Mesendoderm (in vitro differentiated cells): ENCODE data around the gene FOLR1.

Experiments
- DNase-seq: peaks from one replicate; pipeline ENCODE4 v3.0.0; 2013
- H2AK5ac ChIP-seq: 2 replicates; pipeline ENCODE4 v1.6.1; 2013; ENCODE audit warnings: low read length, inconsistent platforms
- H2BK120ac ChIP-seq: 2 replicates; pipeline ENCODE4 v1.6.1; 2013; ENCODE audit warnings: low read depth, mild to moderate bottlenecking, low read length, moderate library complexity, mixed read lengths
- H2BK15ac ChIP-seq: replicated peaks from 2 replicates; pipeline ENCODE4 v1.6.1; 2013; ENCODE audit warnings: low read depth, mild to moderate bottlenecking, moderate library complexity
- H2BK5ac ChIP-seq: 2 replicates; pipeline ENCODE4 v1.6.1; 2013; ENCODE audit warnings: low read length, inconsistent platforms
- H3K18ac ChIP-seq: 2 replicates; pipeline ENCODE4 v1.6.1; 2013; ENCODE audit warnings: mild to moderate bottlenecking, low read length, mixed read lengths
- H3K23ac ChIP-seq: one replicate; pipeline ENCODE4 v1.6.1; 2013; ENCODE audit warnings: low read length
- H3K27ac ChIP-seq: 2 replicates; pipeline ENCODE4 v1.5.1; 2013; ENCODE audit warnings: low read depth, mild to moderate bottlenecking, inconsistent platforms, low read length, moderate library complexity
- H3K27me3 ChIP-seq: 2 replicates; pipeline ENCODE4 v1.6.1; 2013; ENCODE audit warnings: low read length, control low read depth, mild to moderate bottlenecking, inconsistent platforms; ENCODE audit not compliant: insufficient read depth, poor library complexity
- H3K36me3 ChIP-seq: 2 replicates; pipeline ENCODE4 v1.6.1; 2013; ENCODE audit warnings: low read length, inconsistent platforms; ENCODE audit not compliant: control insufficient read depth, insufficient read depth
- H3K4ac ChIP-seq: one replicate; pipeline ENCODE4 v1.6.1; 2013; ENCODE audit warnings: low read depth, mild to moderate bottlenecking, low read length, moderate library complexity
- H3K4me1 ChIP-seq: 2 replicates; pipeline ENCODE4 v1.6.1; 2013; ENCODE audit warnings: low read depth, low read length, inconsistent platforms; ENCODE audit not compliant: control insufficient read depth
- H3K4me2 ChIP-seq: 2 replicates; pipeline ENCODE4 v1.6.1; 2013; ENCODE audit warnings: low read length
- H3K4me3 ChIP-seq: 2 replicates; pipeline ENCODE4 v1.5.1; 2013; ENCODE audit warnings: mild to moderate bottlenecking, low read length
- H3K56ac ChIP-seq: one replicate; pipeline ENCODE4 v1.6.1; 2013; ENCODE audit warnings: low read length
- H3K79me1 ChIP-seq: 2 replicates; pipeline ENCODE4 v1.6.1; 2013; ENCODE audit warnings: low read length, inconsistent platforms
- H3K79me2 ChIP-seq: 2 replicates; pipeline ENCODE4 v1.6.1; 2013; ENCODE audit warnings: mild to moderate bottlenecking, low read length; ENCODE audit not compliant: control insufficient read depth, insufficient read depth
- H3K9ac ChIP-seq: 2 replicates; pipeline ENCODE4 v1.6.1; 2013; ENCODE audit warnings: low read length, inconsistent platforms
- H4K5ac ChIP-seq: one replicate; pipeline ENCODE4 v1.6.1; 2013; ENCODE audit warnings: low read length
- H4K8ac ChIP-seq: one replicate; pipeline ENCODE4 v1.6.1; 2013; ENCODE audit warnings: low read depth, mild to moderate bottlenecking, control low read depth, low read length, moderate library complexity
- WGBS: extraction: QIAGEN DNeasy Blood & Tissue Kit; methylation state at CpG from one replicate; pipeline ENCODE4 v1.1.7; 2013; ENCODE audit warnings: low lambda C conversion rate, missing lambda C conversion rate; ENCODE audit not compliant: insufficient coverage; ENCODE audit errors: extremely low coverage; 5-methylcytosine and 5-hydroxymethylcytosine counted together

Gene FOLR1

GRCh38 chr11:72230764-72231365, 38.9 kb downstream of the FOLR1 start:
- no CpG with 5 or more reads among the region's 18 CpGs for WGBS
- no peak overlapping the region for H2BK5ac ChIP-seq
- no peak overlapping the region for H3K27ac ChIP-seq
- no peak overlapping the region for H3K4ac ChIP-seq
- H3K4me2 ChIP-seq: no peak overlapping the region
- H2BK15ac ChIP-seq: no peak overlapping the region
- H3K56ac ChIP-seq: no peak overlapping the region
- H2BK120ac ChIP-seq: no peak overlapping the region
- no peak overlapping the region for H3K9ac ChIP-seq
- no peak overlapping the region for H4K8ac ChIP-seq
- H3K27me3 ChIP-seq: no peaks in the 10 kb centered on the region
- H2AK5ac ChIP-seq: no peak overlapping the region
- H3K18ac ChIP-seq: no peak overlapping the region
- H3K23ac ChIP-seq: no peak overlapping the region
- peaks cover 4% of the 10 kb centered on the region for H3K79me2 ChIP-seq
- no peaks in the 10 kb centered on the region for H3K4me1 ChIP-seq
- peaks cover 9% of the 10 kb centered on the region for H3K79me1 ChIP-seq
- H4K5ac ChIP-seq: no peak overlapping the region
- H3K36me3 ChIP-seq: peaks cover 36% of the 10 kb centered on the region
- no peak overlapping the region for H3K4me3 ChIP-seq
- no peak for DNase-seq

GRCh38 chr11:72231396-72232259, 39.7 kb downstream of the FOLR1 start:
- H3K9ac ChIP-seq: no peak overlapping the region
- no CpG with 5 or more reads among the region's 9 CpGs for WGBS
- H3K79me1 ChIP-seq: peaks cover 5% of the 10 kb centered on the region
- H2BK5ac ChIP-seq: no peak overlapping the region
- DNase-seq: no peak
- H3K27ac ChIP-seq: no peak overlapping the region
- no peak overlapping the region for H2AK5ac ChIP-seq
- no peaks in the 10 kb centered on the region for H3K4me1 ChIP-seq
- H4K8ac ChIP-seq: no peak overlapping the region
- no peak overlapping the region for H3K4ac ChIP-seq
- H3K27me3 ChIP-seq: no peaks in the 10 kb centered on the region
- no peak overlapping the region for H3K4me2 ChIP-seq
- no peak overlapping the region for H3K56ac ChIP-seq
- H3K18ac ChIP-seq: no peak overlapping the region
- no peak overlapping the region for H3K4me3 ChIP-seq
- no peak overlapping the region for H2BK15ac ChIP-seq
- H3K23ac ChIP-seq: no peak overlapping the region
- H3K36me3 ChIP-seq: peaks cover 36% of the 10 kb centered on the region
- H4K5ac ChIP-seq: no peak overlapping the region
- no peak overlapping the region for H2BK120ac ChIP-seq
- peaks cover under 1% of the 10 kb centered on the region for H3K79me2 ChIP-seq

DNA sequence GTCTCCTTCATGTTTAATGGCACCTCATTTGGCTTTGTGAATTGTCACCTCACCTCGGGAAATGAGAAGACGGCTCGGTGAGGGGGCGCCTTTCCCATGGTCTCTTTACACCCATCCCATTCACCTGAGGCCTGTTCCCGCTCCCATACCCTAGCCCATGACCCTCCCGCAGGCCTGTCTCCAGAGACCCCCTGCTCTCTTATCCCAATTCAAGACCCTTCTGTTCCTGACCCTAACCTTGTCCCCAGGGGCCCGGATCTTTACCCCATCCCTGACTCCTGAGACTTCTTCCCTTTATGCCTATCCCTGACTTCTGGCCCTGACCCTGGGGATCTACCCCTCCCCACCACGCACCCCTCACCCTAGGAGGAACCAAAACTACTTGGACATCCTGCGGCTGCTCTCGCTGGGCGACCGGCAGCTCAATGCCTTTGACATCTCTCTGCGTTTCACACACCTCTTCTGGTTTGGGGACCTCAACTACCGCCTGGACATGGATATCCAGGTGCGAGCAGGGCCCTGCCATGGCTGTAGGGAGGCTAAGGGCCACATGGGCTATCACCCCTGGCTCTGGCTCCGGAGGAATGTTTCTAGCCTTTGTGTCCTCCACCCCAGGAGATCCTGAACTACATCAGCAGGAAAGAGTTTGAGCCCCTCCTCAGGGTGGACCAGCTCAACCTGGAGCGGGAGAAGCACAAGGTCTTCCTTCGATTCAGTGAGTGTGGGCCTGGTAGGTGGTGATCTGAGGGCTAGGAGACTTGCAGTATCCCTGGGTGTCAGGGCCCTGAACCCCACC, 40.5 kb downstream of the FOLR1 start:
- H2AK5ac ChIP-seq: no peak overlapping the region
- no peak overlapping the region for H2BK15ac ChIP-seq
- H4K8ac ChIP-seq: no peak overlapping the region
- H3K23ac ChIP-seq: no peak overlapping the region
- no peaks in the 10 kb centered on the region for H3K4me1 ChIP-seq
- no peak overlapping the region for H3K9ac ChIP-seq
- H2BK120ac ChIP-seq: no peak overlapping the region
- no peak overlapping the region for H3K4me3 ChIP-seq
- H3K18ac ChIP-seq: no peak overlapping the region
- H3K79me1 ChIP-seq: peaks cover 3% of the 10 kb centered on the region
- H3K79me2 ChIP-seq: no peaks in the 10 kb centered on the region
- H3K4ac ChIP-seq: no peak overlapping the region
- H2BK5ac ChIP-seq: no peak overlapping the region
- H3K36me3 ChIP-seq: peaks cover 36% of the 10 kb centered on the region
- no peak overlapping the region for H3K4me2 ChIP-seq
- no peak for DNase-seq
- WGBS: no CpG with 5 or more reads among the region's 18 CpGs
- no peak overlapping the region for H4K5ac ChIP-seq
- no peaks in the 10 kb centered on the region for H3K27me3 ChIP-seq
- no peak overlapping the region for H3K27ac ChIP-seq
- no peak overlapping the region for H3K56ac ChIP-seq

DNA sequence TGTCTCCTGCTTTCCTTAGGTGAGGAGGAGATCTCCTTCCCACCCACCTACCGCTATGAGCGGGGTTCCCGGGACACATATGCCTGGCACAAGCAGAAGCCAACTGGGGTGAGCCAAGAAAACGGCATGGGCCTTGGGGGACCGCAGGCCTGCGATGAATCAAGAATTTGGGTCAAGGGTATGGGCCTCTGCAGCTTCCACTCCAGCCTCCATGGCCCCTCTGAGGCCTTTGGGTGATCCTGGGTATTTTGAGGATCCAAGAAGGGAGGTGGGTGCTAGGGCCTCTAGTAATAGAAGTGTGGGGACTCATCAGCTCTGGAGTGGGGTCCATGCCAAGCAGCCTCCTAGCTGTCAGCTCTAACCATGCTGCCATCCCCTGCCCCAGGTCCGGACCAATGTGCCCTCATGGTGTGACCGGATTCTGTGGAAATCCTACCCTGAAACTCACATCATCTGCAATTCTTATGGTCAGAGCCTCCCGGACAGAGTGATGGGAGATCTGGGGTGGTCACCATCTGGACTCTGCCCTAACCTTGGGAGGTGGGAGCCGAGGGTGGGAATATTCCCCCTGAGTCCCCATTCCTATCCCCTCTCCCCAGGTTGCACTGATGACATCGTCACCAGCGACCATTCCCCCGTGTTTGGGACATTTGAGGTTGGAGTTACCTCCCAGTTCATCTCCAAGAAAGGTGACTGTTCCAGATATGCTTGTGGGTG, 41.3 kb downstream of the FOLR1 start:
- no peak overlapping the region for H4K8ac ChIP-seq
- peaks cover 36% of the 10 kb centered on the region for H3K36me3 ChIP-seq
- no peak overlapping the region for H3K9ac ChIP-seq
- WGBS: no CpG with 5 or more reads among the region's 13 CpGs
- H2AK5ac ChIP-seq: no peak overlapping the region
- H3K4me3 ChIP-seq: no peak overlapping the region
- H3K4me2 ChIP-seq: no peak overlapping the region
- H2BK120ac ChIP-seq: no peak overlapping the region
- H3K27ac ChIP-seq: no peak overlapping the region
- H3K79me1 ChIP-seq: no peaks in the 10 kb centered on the region
- H3K79me2 ChIP-seq: no peaks in the 10 kb centered on the region
- no peak overlapping the region for H2BK15ac ChIP-seq
- H3K27me3 ChIP-seq: no peaks in the 10 kb centered on the region
- H2BK5ac ChIP-seq: no peak overlapping the region
- no peak overlapping the region for H3K56ac ChIP-seq
- peaks cover 3% of the 10 kb centered on the region for H3K4me1 ChIP-seq
- H3K4ac ChIP-seq: no peak overlapping the region
- no peak overlapping the region for H4K5ac ChIP-seq
- no peak for DNase-seq
- H3K23ac ChIP-seq: no peak overlapping the region
- H3K18ac ChIP-seq: no peak overlapping the region

- Histone ChIP-seq H3K79me2 (no peaks in the 10 kb centered on the region), H3K56ac (no peak overlapping the region), H2BK15ac (no peak overlapping the region), H3K27me3 (no peaks in the 10 kb centered on the region), H3K4ac (no peak overlapping the region), H4K8ac (no peak overlapping the region), H3K36me3 (peaks cover 36% of the 10 kb centered on the region), H3K27ac (no peak overlapping the region), H2AK5ac (no peak overlapping the region), H2BK5ac (no peak overlapping the region), H3K9ac (no peak overlapping the region), H3K4me1 (peaks cover 7% of the 10 kb centered on the region), H2BK120ac (no peak overlapping the region), H3K23ac (no peak overlapping the region), H4K5ac (no peak overlapping the region), H3K18ac (no peak overlapping the region), H3K4me3 (no peak overlapping the region), H3K4me2 (no peak overlapping the region), H3K79me1 (no peaks in the 10 kb centered on the region)
- no CpG with 5 or more reads among the region's 8 CpGs for WGBS
- no peak for DNase-seq
These were observed 42.0 kb downstream of the FOLR1 start for GRCh38 chr11:72233773-72234513.
